B cell (primary cell): ENCODE data around the gene NAP1L5. TPM values are rescaled to one million over a fixed set of nuclear protein-coding genes. Genes with fewer than 3 reads are reported as not detected.

ENCODE experiments used
- polyA plus RNA-seq: library from polyadenylated mRNA; depleted of rRNA; stranded (reverse); fragments of >200 nt; gene quantifications from 2 replicates; pipeline ENCODE4 v1.2.3, GENCODE V29; 2012
- small RNA-seq: library from RNA; depleted of rRNA; stranded (forward); fragments of <200 nt; gene quantifications from one replicate; pipeline ENCODE3, GENCODE V24; 2012; ENCODE audit warnings: low replicate concordance, low read depth; ENCODE audit not compliant: insufficient read length
- total RNA-seq, 2 donors: library from RNA; stranded (reverse); fragments of 120-200 nt in 1 of 2; gene quantifications; 1 replicate in 1 of 2; 2 replicates in 1 of 2; pipeline versions ENCODE4 v1.2.3 to v1.2.4, GENCODE V29; 2013 to 2022

NAP1L5 gene
- total and polyA plus RNA-seq, 2 donors (not counting 1 experiment from before 2014, with no cell fraction given), result 1.5 to 1.7 TPM

Small RNA genes within 50 kb of the gene (small RNA-seq; reads per million reads assigned to genes)
- gene RF02115 (not detected), gene RNU6-33P (not detected)

Other genes with a start within 250 kb of the NAP1L5 start
- 10.6 and 12.0 TPM in 2 replicates for gene HERC5, start 240.7 kb downstream of the NAP1L5 start, total RNA-seq
- 1.9 and 3.2 TPM in 2 replicates for gene HERC5, start 240.7 kb downstream of the NAP1L5 start, polyA plus RNA-seq
- 38.1 and 40.5 TPM in 2 replicates for gene PYURF, start 174.1 kb downstream of the NAP1L5 start, total RNA-seq
- gene PYURF, start 174.1 kb downstream of the NAP1L5 start, polyA plus RNA-seq, result 14.9 and 15.1 TPM in 2 replicates
- 75.5 and 78.1 TPM in 2 replicates for gene HERC3, start 105.3 kb downstream of the NAP1L5 start, total RNA-seq
- 24.0 and 38.4 TPM in 2 replicates for gene HERC3, start 105.3 kb downstream of the NAP1L5 start, polyA plus RNA-seq